GM21529 (cell line): ENCODE measurements around the gene DRAP1.
"Not testable (repeated sequence)": the region's sequence is repeated elsewhere in the genome, so short reads cannot be mapped to it uniquely, and the experiment has no call there.

ENCODE experiments used
- ATAC-seq: cut with Tn5 transposase; IDR thresholded peaks from one replicate; pipeline ENCODE4 v1.9.1; 2021; ENCODE audit not compliant: unreplicated experiment

The DRAP1 gene

GRCh38 chr11:65927904-65928397 lies 8.7 kb downstream of the DRAP1 start:
- ATAC-seq, result peak; percentile 84

DNA sequence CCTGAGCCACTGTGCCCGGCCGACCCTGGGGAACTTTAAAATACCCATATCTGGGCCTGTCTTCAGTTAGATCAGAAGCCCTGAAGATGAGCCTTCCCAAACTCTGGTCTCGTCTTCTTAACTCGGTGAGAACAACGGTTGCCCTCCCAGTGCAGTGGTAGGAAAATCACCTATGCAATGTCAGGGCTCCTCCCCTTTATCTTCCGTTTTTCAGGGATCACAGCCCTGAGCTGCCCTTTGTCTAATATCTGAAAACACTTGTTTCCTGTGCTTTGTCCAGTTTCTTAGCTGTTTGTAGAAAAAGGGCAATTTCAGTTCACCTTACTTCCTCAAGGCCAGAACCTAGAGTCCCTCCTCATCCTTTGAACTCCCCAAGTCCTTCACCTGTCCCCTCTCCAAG lies 9.4 kb downstream of the DRAP1 start:
- ATAC-seq, result no peak

GRCh38 chr11:65931773-65932557 lies 12.7 kb downstream of the DRAP1 start:
- ATAC-seq, result no peak

- ATAC-seq, result no peak
Observed at GRCh38 chr11:65932558-65932919, 13.3 kb downstream of the DRAP1 start.

DNA sequence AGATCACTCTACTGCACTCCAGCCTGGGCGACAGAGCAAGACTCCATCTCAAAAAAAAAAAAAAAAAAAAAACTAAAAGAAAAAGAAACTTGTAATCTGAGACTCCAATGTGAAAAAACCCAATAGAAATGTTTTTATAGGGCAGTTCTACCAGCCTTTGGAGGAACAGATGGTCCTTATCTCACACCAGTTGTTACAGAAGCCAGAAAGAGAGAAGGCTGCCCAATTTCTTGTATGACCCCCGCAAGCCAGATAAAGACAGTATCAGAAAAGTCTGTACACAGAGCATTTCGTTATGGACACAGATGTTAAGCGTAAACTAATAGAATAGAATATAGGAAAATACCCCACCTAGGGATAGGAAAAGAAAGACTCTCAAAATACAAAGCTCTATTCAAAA lies 14.8 kb downstream of the DRAP1 start:
- ATAC-seq, result no peak

GRCh38 chr11:65937766-65938165 lies 18.5 kb downstream of the DRAP1 start:
- no peak for ATAC-seq

DNA sequence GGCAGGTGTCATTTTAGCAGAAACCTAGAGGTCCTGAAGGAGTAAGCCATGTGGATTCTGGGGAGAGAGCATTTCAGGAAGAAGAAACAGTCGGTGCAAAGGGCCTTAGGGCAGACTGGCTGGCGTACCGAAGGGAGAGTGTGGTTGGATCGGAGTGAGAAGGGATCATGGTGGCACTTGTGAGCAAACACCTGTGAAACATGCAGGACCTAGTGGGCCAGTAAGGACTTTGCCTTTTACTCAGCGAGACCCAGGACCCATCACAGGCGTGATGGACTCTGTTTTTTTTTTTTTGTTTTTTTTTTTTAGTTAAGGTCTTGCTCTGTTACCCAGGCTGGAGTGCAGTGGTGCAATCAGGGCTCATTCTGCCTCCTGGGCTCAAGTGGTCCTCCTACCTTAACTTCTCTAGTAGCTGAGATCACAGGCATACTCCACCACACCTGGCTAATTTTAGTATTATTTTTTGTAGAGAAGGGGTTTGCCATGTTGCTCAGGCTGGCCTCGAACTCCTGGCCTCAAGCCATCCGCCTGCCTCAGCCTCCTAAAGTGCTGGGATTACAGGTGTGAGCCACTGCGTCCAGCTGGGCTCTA lies 22.6 kb downstream of the DRAP1 start:
- no peak for ATAC-seq

DNA sequence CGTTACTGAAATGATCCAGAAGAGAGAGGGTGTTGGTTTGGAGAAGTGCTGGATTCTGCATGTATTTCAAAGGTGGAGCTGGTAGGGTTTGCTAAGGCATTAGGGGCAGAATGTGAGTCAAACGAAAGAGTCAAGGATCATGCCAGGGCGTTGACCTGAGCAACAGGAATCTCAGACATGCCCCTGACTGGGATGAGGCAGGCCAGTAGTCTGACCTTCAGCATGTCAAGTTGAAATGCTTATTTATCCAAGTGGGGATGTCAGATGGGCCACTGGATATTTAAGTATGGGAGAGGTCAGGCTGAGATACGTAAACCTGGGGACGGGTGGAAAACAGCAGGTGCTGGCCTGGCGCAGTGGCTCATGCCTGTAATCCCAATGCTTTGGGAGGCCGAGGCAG lies 23.3 kb downstream of the DRAP1 start:
- ATAC-seq, result no peak

DNA sequence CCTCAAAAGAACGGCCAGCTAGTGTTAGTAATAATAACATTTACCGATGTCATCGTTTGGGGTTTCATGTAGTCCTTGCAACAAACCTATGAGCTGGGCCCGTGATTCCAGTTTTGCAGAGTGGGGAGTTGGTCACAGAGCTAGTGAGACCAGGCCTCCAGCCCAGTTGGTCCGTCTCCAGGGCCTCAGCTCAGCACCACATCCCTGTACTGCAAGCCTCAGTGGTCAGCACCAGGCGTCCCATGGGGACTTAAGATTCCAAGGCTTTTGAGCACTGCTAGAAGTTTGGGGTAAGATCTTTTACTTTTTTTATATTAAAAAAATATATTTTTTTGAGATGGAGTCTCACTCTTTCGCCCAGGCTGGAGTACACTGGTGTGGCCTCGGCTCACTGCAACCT lies 25.0 kb downstream of the DRAP1 start:
- no peak for ATAC-seq

GRCh38 chr11:65944767-65945166 lies 25.5 kb downstream of the DRAP1 start:
- ATAC-seq, result no peak

DNA sequence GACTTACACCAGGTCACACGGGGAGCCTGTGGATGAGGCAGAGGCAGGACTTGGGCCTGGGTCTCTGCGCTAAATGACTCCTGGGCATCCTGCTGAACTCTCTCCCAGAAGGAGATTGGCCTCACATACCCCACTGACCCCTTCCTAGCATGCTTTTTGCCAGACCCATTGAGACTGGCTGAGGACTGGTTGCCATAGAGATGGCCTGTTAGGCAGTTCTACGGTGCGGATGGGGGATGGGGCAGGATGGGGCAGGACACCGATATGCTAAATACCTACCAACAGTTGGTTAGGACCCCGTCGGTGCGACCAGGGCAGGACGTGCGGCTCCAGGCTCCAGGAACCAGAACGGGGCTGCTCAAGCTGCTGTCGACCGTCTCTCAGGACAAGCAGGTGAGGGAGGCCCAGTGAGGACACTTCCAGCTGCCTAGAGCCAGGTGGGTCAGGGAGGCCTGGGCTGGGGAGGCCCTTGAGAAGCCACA lies 26.2 kb downstream of the DRAP1 start, which contains the start of gene TSGA10IP:
TSS of gene TSGA10IP (plus strand) at position 51 of the 482 bp plus-strand sequence. CDS start at position 247, 196 bp downstream.
- ATAC-seq, result no peak

DNA sequence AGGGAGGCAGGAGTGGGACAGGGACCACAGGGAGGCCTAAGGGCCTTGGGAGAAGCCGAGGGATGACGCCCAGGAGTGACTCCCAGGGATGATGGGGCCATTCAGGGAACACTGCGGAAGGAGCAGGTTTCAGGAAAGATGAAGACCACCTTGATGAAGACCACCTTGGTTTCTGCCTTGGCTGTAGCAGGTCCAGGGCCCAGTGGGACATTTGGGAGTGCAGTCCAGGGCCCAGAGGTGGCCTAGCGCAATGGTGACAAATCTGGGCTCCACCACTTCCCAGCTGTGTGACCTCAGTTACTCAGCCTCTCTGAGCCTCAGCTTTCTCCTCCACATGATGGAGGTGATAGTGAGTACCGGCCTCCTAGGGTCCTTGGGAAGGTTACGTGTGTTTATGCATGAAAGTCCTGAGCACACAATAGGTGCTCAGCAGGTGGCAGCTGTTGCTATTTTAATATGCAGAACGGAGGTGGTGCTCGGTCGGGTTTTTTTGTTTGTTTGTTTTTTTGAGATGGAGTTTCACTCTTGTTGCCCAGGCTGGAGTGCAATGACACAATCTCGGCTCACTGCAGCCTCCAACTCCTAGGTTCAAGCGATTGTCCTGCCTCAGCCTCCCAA lies 26.8 kb downstream of the DRAP1 start:
- no peak for ATAC-seq

- no peak for ATAC-seq
Observed at GRCh38 chr11:65946655-65947054, 27.4 kb downstream of the DRAP1 start.

GRCh38 chr11:65947133-65947532 lies 27.9 kb downstream of the DRAP1 start:
- no peak for ATAC-seq

DNA sequence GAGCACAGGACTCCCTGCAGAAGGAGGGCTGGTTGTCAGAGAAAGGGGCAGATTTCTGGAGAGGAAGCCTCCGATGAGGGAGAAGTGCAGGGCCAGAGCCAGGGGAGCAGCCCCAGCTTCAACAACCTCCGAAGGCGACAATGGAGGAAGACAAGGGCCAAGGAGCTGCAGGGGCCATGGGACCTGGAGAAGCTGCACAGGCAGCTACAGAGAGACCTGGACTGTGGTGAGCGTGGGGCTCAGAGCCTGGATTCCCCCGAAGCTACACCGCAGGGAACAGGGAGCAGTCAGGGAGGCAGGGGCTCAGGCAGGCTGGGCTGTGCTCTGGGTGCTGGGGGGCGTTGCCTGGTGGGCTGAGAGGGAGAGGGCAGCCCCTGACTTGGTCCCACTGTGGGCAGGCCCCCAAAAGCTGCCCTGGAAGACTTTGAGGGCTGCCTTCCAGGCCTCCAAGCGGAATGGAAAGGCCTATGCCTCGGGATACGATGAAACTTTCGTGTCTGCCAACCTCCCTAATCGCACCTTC lies 28.4 kb downstream of the DRAP1 start:
- ATAC-seq, result no peak

GRCh38 chr11:65950711-65951110 lies 31.5 kb downstream of the DRAP1 start:
- ATAC-seq, result not testable (repeated sequence)

DNA sequence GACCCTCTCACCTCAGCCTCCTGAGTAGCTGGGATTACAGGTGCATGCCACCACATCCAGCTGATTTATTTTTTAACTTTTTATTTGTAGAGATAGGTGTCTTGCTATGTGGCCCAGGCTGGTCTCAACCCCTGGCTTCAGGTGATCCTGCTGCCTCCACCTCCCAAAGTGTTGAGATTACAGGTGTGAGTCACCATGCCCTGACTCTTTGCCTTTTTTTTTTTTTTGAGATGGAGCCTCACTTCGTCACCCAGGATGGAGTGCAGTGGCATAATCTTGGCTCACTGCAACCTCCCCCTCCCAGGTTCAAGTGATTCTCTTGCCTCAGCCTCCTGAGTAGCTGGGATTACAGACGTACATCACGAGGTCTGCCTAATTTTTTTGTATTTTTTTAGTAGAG lies 32.4 kb downstream of the DRAP1 start:
- not testable (repeated sequence) for ATAC-seq

DNA sequence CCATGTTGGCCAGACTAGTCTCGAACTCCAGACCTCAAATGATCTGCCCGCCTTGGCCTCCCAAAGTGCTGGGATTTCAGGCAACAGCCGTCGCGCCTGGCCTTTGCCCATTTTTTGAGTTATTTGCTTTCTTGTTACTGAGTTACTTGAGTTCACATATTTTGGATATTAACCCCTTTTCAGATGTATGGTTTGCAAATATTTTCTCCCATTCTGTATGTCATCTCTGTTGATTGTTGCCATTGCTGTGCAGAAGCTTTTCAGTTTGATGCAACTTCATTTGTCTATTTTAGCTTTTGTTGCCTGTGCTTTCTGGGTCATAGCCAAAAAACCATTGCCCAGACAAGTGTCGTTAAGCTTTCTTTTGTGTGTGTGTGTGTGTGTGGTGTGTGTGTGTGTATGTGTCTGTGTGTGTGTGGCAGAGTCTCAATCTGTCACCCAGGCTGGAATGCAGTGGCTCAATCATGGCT lies 32.9 kb downstream of the DRAP1 start:
- no peak for ATAC-seq

DNA sequence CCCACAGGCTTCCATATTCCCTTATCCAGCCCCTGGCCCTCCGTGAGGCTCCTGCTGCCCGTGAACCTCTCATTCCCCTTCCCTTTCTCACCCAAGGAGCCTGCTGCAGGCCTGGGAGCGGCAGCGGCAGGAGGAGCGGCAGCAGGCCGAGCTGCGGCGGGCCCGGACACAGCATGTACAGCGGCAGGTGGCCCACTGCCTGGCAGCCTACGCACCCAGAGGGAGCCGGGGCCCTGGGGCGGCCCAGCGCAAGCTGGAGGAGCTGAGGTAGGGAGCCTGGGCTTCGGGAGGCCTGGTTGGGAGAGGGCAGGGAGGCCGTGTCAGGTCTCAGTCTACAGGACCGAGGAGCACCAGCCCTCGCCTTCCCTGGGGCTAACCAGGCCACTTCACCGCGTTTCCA lies 34.2 kb downstream of the DRAP1 start:
- no peak for ATAC-seq

GRCh38 chr11:65954771-65955170 lies 35.5 kb downstream of the DRAP1 start:
- ATAC-seq, result no peak

DNA sequence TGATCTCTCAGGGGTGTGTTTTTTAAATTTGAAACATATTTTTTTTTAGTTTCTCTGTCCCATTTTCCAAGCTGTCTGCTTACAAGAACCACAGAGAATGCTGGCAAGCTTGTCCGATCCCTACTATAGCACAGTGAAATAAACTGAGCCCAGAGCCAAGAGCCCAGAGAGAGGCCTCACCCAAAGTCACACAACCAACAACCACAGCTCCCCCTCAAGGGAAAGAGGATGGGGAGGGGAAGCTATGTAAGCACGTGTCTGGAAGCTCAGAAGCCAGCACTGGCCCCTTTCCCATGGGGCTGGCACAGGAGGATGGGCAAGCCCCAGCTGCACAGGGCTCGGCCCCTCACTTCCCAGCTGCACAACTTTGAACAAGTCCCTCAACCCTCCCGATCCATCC lies 39.1 kb downstream of the DRAP1 start:
- no peak for ATAC-seq
